Fibroblast of the aortic adventitia (primary cell): Measurements from ENCODE around the gene ARHGDIG. TPM values are rescaled to one million over a fixed set of nuclear protein-coding genes. Genes with fewer than 3 reads are reported as not detected.

Experiments used
- DNase-seq: peaks from one replicate; pipeline ENCODE4 v3.0.0-alpha.2; 2010; ENCODE audit warnings: low read depth
- H3K4me3 ChIP-seq: 2 replicates; pipeline ENCODE4 v1.5.1; 2011; ENCODE audit warnings: low read depth, mild to moderate bottlenecking, control low read depth, low read length, moderate library complexity
- total RNA-seq: library from RNA; depleted of rRNA; stranded (reverse); fragments of >200 nt; gene quantifications from 2 replicates; pipeline ENCODE4 v1.2.3, GENCODE V29; 2012; ENCODE audit warnings: low replicate concordance
- TF ChIP-seq, protein P1 (sequence below): IDR thresholded peaks from 2 replicates; pipeline ENCODE4 v1.5.1; 2011; ENCODE audit warnings: mild to moderate bottlenecking, low read length, control low read depth, inconsistent platforms; ENCODE audit not compliant: insufficient read depth

Gene ARHGDIG
- total RNA-seq, 1 donor, result 1.6 TPM

DNA sequence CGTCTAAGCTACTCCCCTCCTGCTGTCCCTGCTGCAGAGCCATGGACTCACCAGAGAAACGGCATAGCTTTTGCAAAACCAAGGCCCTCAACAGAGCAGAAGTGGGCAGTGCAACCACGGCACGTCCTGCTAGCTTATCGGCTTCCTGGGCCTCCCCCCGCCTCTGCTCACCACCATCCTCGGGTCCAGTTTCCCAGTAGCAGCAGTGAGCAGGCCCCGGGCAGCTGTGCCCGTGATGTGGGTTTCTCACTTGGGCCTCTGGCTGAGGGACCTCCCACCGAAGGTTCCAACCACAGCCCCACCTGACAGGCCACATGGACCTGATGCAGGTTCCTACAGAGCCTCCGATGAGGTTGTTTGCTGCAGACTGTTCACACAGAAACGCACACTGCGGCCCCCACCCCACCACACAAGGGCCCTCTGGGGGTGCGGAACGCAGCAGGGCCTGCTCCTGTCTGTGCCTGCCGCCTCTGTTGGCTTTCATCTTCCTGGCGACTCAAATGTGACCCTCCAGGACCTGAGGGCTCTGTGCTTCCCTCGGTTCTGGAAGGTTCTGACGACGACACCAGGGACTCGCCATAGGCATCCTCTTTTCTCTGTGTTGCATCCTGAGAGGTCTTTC lies 27.4 kb downstream of the ARHGDIG start:
- TF ChIP-seq, protein P1, sequence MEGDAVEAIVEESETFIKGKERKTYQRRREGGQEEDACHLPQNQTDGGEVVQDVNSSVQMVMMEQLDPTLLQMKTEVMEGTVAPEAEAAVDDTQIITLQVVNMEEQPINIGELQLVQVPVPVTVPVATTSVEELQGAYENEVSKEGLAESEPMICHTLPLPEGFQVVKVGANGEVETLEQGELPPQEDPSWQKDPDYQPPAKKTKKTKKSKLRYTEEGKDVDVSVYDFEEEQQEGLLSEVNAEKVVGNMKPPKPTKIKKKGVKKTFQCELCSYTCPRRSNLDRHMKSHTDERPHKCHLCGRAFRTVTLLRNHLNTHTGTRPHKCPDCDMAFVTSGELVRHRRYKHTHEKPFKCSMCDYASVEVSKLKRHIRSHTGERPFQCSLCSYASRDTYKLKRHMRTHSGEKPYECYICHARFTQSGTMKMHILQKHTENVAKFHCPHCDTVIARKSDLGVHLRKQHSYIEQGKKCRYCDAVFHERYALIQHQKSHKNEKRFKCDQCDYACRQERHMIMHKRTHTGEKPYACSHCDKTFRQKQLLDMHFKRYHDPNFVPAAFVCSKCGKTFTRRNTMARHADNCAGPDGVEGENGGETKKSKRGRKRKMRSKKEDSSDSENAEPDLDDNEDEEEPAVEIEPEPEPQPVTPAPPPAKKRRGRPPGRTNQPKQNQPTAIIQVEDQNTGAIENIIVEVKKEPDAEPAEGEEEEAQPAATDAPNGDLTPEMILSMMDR, result no peak
- no peak overlapping the region for H3K4me3 ChIP-seq

DNA sequence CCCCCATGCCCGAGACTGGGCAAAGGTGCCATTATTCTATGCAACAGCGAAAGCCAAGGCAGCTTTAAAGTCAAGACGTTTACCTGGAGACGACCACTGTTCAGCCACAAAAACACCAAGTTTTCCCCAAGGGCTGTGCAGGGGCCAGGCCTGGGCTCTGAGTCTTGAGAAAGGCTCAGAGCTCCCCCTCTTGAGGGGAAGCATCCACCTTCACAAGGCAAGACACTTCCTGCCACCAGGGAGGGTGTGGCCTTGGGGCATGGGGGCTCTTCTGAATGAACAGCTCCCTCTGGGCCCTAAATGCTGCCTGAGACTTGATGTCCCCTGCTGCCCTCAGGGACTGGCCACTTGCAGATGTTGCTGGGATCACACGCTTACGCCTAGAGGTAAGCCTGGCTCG lies 29.1 kb downstream of the ARHGDIG start:
- DNase-seq, result no peak
- TF ChIP-seq, protein P1, result no peak
- no peak overlapping the region for H3K4me3 ChIP-seq

More for the DNA sequence above, 27.4 kb downstream of the ARHGDIG start:
- DNase-seq, result no peak

- DNase-seq, result no peak
- TF ChIP-seq, protein P1, result no peak
Measured at GRCh38 chr16:311725-312124, 31.3 kb downstream of the ARHGDIG start.

DNA sequence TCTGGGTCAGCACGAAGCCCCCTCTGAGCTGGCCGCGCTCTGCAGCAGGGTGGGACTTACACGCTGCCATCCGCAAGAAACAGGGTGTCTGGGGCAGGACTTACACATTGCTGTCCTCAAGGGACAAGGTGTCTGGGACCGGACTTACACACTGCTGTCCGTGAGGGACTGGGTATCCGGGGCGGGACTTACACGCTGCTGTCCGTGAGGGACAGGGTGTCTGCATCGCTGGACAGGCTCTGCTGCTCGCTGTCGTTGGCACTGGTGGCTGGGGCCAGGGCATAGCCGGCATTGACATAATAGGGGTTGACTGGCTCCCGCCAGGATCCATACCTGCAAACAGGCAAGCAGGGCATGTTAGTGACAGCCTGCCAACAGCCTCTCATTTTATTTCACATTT lies 34.0 kb downstream of the ARHGDIG start:
- DNase-seq, result no peak
- TF ChIP-seq, protein P1, result no peak
- no peak overlapping the region for H3K4me3 ChIP-seq

More at GRCh38 chr16:311725-312124, 31.3 kb downstream of the ARHGDIG start:
- H3K4me3 ChIP-seq, result no peak overlapping the region

GRCh38 chr16:314795-315299 lies 34.5 kb downstream of the ARHGDIG start:
- no peak overlapping the region for H3K4me3 ChIP-seq
- DNase-seq, result no peak
- TF ChIP-seq, protein P1, result no peak

DNA sequence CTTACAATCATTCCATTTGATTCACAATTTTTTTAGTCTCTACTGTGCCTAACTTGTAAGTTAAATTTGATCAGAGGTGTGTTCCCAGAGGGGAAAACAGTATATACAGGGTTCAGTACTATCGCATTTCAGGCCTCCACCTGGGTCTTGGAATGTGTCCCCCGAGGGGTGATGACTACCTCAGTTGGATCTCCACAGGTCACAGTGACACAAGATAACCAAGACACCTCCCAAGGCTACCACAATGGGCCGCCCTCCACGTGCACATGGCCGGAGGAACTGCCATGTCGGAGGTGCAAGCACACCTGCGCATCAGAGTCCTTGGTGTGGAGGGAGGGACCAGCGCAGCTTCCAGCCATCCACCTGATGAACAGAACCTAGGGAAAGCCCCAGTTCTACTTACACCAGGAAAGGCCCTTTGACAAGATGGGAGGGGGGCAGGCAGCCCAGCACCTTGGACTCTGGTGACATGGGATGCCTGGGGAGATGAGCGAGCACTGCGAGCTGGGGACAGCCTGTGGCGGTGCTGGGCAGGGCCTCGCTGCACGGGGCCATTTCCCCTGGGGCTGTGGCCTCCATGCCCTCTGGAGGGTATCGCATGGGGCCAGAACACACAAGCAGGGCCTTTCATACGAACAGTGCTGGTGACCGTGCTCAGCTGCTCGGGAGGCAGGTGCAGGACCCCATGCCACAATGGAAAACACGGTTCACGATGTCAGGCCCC lies 36.5 kb downstream of the ARHGDIG start:
- no peak overlapping the region for H3K4me3 ChIP-seq
- DNase-seq, result no peak
- TF ChIP-seq, protein P1, result no peak
